ENCODE data around the gene TBX2.

DNA sequence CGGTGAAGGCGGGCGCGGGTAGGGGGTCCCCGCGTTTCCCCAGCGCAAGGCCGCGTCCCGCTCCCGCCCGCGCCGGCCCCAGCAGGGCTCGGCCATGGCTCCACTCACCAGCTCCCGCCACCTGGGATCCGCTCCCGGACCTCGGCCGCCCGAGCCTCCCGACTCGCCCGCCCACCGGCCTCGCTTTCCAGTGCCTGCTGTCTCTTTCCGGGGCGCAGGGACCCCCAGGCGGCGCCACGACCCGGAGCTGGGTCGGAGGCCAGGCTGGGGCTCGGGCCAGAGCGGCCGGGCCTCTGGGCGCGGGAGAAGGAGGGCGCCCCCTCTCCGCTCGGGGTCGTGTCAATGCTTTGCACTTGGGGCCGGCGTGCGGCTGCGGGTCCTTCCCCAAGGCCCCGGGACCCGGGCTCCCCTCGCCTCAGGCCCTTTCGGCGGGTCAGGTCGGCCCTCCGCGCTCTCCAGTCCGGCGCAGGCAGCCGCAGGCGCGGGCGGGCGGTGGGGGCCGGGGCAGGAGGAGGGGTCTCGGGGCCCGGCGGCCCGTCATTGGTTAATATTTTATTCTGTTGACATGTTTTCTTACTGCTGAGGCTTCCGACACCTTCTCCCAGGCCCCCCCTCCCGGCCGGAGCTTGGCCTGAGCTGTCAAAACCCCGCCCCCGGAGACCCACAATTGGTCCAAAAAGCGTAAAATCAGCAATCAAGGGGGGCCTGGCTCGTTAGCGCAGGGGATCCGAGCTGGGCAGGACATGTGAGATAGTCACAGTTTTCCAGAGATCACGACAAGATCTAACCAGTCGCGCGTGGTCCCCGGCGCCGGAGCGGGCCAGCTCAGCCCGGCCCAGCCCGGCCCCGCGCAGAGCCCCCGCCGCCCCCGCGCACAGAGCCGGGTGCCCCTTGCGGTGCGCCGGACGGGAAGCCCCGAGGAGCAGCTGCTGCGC, at the start of gene TBX2:
- TF ChIP-seq, protein P1, sequence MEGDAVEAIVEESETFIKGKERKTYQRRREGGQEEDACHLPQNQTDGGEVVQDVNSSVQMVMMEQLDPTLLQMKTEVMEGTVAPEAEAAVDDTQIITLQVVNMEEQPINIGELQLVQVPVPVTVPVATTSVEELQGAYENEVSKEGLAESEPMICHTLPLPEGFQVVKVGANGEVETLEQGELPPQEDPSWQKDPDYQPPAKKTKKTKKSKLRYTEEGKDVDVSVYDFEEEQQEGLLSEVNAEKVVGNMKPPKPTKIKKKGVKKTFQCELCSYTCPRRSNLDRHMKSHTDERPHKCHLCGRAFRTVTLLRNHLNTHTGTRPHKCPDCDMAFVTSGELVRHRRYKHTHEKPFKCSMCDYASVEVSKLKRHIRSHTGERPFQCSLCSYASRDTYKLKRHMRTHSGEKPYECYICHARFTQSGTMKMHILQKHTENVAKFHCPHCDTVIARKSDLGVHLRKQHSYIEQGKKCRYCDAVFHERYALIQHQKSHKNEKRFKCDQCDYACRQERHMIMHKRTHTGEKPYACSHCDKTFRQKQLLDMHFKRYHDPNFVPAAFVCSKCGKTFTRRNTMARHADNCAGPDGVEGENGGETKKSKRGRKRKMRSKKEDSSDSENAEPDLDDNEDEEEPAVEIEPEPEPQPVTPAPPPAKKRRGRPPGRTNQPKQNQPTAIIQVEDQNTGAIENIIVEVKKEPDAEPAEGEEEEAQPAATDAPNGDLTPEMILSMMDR (IDR thresholded peaks at IDR 0.05; ENCODE audit: low read depth, low read length, poor library complexity, severe bottlenecking): no peak
- peak; percentile 50 for TF ChIP-seq EZH2phosphoT487 (IDR thresholded peaks at IDR 0.05; ENCODE audit: borderline replicate concordance, low read length)
